GM04504 (cell line): ENCODE data around the gene PPP1R18.

ENCODE experiments used
- DNase-seq: peaks from one replicate; pipeline ENCODE4 v3.0.0-alpha.2; 2012; ENCODE audit warnings: low read depth

PPP1R18 gene

GRCh38 chr6:30689022-30689865 is 2.8 kb upstream of the PPP1R18 start:
- no peak for DNase-seq

- DNase-seq = no peak
Observed at GRCh38 chr6:30688569-30688968, 2.1 kb upstream of the PPP1R18 start.

GRCh38 chr6:30687659-30688431 is 1.4 kb upstream of the PPP1R18 start:
- no peak for DNase-seq

GRCh38 chr6:30686908-30687658 is 638 bp upstream of the PPP1R18 start:
- peak; percentile 97 for DNase-seq

- DNase-seq = no peak
Observed at GRCh38 chr6:30685157-30686008, 1.1 kb downstream of the PPP1R18 start.

- no peak for DNase-seq
Observed at GRCh38 chr6:30684386-30685156, 1.9 kb downstream of the PPP1R18 start.

GRCh38 chr6:30683980-30684338 is 2.5 kb downstream of the PPP1R18 start:
- DNase-seq = no peak

- no peak for DNase-seq
Observed at GRCh38 chr6:30683183-30683979, 3.1 kb downstream of the PPP1R18 start.

- DNase-seq = peak; percentile 77
Observed at GRCh38 chr6:30682143-30683117, 4.0 kb downstream of the PPP1R18 start.

- no peak for DNase-seq
Observed at GRCh38 chr6:30681766-30682142, 4.7 kb downstream of the PPP1R18 start.

- no peak for DNase-seq
Observed at GRCh38 chr6:30679765-30680535, 6.5 kb downstream of the PPP1R18 start.

GRCh38 chr6:30678964-30679726 is 7.3 kb downstream of the PPP1R18 start:
- DNase-seq = no peak

- no peak for DNase-seq
Observed at GRCh38 chr6:30676660-30677285, 9.7 kb downstream of the PPP1R18 start.

- DNase-seq = peak; percentile 98
Observed at GRCh38 chr6:30672445-30673253, 13.8 kb downstream of the PPP1R18 start, which contains the start of gene DHX16. DHX16 (minus strand) TSS chr6:30673006; CDS start chr6:30672841, 165 bp downstream.

GRCh38 chr6:30670760-30671527 is 15.5 kb downstream of the PPP1R18 start:
- no peak for DNase-seq
